Measurements from ENCODE around the gene VNN1. TPM values are rescaled to one million over a fixed set of nuclear protein-coding genes. Genes with fewer than 3 reads are reported as not detected.
"Not testable (repeated sequence)": the region's sequence is repeated elsewhere in the genome, so short reads cannot be mapped to it uniquely, and the experiment has no call there.

Gene VNN1
- total RNA-seq, 2 donors from 2014 or later, result 1.1 to 4.5 TPM

- intact Hi-C loops (cut with DNase I); DNase-seq; ATAC-seq: not testable (repeated sequence)
Measured at GRCh38 chr6:132635288-132635687, 78.6 kb downstream of the VNN1 start.

GRCh38 chr6:132634796-132635195, 79.1 kb downstream of the VNN1 start:
- intact Hi-C loops (cut with DNase I), result no loop called here
- ATAC-seq, result no peak
- no peak for DNase-seq

GRCh38 chr6:132633362-132633761, 80.5 kb downstream of the VNN1 start:
- ATAC-seq (no peak), DNase-seq (no peak)
- intact Hi-C loops (cut with DNase I), result no loop called here

Other genes starting within 250 kb of the VNN1 start
- gene STX7, start 200.9 kb downstream of the VNN1 start, total RNA-seq, result 10 to 100 TPM; 46.4 to 53.0 TPM
- gene TAAR9, start 175.8 kb downstream of the VNN1 start, total RNA-seq, result not detected
- gene TAAR8, start 161.4 kb downstream of the VNN1 start, total RNA-seq, result not detected
- not detected for gene TAAR6, start 143.7 kb downstream of the VNN1 start, total RNA-seq
- gene TAAR5, start 124.3 kb downstream of the VNN1 start, total RNA-seq, result not detected
- not detected for gene TAAR2, start 89.8 kb downstream of the VNN1 start, total RNA-seq
- gene TAAR1, start 54.9 kb downstream of the VNN1 start, total RNA-seq, result not detected
- 1 to 10 TPM; 3.8 to 4.1 TPM for gene VNN2, start 43.8 kb upstream of the VNN1 start, total RNA-seq
- 1 to 10 TPM; 5.4 to 5.9 TPM for gene SLC18B1, start 84.6 kb upstream of the VNN1 start, total RNA-seq
- 100 to 1,000 TPM; 647 to 723 TPM for gene RPS12, start 100.5 kb upstream of the VNN1 start, total RNA-seq

All from left cardiac atrium (tissue), 4 donors.